GM15510 (cell line): ENCODE measurements around the gene VAMP1.

Experiments
- POLR2A ChIP-seq: IDR thresholded peaks from 3 replicates; pipeline ENCODE4 v1.6.1; 2011; ENCODE audit warnings: borderline replicate concordance; ENCODE audit not compliant: insufficient read length; ENCODE audit errors: extremely low read depth

Gene VAMP1

DNA sequence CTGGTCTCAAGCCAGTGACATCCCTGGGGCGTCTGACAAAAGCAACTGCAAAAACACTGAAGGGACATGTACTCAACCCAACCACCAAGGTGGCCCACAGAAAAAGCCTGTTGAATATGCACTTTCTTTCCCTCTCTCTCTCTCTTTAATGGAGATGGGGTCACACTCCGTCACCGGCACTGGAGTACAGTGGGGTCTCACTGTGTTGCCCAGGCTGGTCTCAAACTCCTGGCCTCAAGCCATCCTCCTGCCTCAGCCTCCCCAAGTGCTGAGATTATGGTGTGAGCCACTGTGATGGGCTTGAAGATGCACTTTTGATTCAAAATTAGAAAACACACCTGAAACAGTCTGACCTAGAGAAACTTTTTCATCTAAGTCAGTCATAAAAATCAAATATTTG, 32.9 kb downstream of the VAMP1 start:
- TF ChIP-seq POLR2A: no peak

DNA sequence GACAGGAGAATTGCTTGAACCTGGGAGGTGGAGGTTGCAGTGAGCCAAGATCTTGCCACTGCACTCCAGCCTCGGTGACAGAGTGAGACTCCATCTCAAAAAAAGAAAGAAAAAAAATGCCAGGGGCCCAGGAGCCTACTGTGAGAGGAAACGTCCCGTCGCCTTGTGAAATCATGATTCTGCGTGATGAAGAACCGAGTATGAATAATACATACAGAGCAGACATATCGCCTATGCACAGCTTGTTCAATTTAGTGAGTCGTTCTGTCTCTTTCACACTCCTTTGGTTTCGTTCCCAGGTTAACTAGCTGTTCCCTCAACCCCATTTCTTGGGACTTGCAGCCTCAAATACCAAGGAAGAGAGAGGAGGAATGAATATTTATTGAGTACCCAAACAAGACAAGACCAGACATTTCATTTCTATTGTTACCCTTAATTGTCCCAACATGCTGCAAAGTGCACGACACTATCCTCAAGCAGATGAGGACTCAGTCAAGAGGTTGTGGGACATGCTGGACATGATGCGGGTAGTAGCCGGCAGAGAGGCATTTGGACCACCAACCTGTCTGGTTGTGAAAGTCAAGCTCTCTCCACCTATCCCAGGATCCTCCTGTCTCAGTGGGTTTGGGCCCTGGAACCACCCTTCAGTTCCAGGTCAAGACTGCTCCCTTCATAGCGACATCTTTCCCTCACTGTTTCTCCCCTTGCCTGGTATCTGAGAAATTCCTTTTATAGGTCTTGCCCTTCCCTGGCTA, 34.3 kb downstream of the VAMP1 start:
- no peak for TF ChIP-seq POLR2A

DNA sequence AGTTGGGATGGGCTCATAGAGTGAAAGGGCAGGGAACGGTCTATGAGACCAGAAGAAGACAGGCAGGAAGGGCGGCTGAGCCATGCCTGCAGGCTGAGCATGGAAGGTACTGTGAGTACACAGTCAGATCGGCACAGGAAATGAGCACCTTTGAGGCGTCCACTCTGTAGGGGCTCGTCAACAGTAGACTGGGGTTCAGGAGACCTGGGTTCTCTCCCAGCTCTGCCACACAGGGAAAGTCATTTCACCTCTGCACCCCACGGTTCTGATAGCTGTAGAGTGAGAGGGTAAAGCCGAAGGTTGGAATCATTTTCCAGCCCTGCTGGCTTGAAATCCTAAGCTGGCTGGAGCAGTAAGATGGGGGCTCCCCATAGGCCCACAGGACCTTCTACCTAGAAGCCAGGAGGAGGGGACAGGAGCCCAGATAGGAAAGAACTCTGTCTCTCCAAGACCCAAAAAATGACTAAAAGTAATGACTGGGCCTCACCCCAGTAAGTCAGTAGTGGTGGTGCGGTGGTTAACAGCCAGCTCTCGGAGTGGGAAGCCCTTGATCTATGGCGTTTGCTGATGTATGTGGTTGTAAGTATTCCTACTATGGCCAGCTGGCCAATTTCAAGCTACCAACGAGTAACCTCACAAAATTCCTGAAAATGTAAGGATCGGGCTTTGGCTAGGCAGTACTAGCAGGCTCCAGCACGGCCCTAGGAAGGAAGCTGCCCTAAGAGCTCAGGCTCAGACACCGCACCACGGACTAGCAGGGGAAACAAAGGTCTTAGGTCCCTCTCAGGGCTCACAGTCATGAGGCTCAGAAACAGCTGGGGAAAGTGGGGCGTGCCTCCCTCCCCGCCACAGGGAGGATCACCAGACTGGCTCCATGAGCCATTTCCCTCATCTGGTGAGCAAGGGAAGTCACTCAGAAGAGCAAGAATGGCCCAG, 36.0 kb downstream of the VAMP1 start:
- TF ChIP-seq POLR2A: peak; percentile 24

DNA sequence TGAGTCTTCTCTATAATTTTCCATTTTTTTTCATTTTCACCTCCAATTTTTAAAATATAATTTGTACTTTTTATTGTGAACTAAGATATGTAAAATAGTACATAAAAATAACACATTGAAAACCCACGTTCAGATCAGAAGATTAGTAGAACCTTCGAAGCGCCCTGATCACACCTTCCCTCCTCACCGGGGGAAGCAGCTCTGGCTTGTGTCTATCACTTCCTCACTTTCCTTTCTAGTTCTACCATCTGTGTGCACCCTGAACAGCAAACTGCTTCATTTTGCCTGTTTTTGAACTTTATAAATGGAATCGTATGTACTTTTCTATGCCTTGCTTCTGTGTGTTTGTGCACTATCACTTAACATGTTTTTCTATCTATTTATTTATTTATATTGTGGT, 37.5 kb downstream of the VAMP1 start:
- no peak for TF ChIP-seq POLR2A

DNA sequence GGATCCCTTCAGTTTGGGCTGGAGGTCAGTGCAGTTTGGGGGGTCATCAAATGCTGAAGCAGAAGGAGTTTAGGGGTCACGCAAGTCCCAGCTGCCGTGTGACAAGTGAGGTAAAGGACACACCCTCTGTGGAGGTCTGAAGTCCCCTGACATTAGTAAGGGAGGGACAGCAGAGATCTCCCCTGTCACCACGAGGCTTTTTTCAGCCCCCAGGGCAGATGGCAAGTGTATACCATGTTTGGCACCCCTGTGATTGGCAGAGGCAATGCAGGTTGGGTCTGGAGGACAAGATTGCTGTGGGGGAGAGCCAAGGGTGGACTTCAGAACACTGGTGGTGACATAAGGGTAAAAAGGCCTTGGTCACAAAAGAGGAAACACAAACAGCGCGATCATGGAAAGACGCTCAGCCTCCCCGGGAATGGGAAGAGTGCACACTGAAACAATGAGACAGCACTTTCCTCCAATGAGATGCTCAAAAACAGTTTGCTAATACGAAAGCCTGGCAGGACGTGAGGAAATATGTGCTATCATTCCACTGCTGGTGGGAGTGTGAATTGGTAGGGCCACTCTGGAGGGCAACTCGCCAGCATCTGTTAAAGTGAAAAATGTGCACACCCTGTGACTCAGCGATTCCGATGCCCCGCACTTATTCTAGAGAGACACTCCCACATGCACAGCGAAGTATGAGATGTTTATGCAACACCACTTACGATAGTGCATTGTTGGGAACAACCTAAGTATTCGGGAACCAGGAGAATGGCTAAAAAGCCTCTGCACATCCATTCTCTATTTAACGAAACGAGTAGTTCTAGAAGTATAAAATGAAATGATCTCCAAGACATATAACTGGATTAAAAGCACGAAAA, 40.1 kb downstream of the VAMP1 start:
- no peak for TF ChIP-seq POLR2A

DNA sequence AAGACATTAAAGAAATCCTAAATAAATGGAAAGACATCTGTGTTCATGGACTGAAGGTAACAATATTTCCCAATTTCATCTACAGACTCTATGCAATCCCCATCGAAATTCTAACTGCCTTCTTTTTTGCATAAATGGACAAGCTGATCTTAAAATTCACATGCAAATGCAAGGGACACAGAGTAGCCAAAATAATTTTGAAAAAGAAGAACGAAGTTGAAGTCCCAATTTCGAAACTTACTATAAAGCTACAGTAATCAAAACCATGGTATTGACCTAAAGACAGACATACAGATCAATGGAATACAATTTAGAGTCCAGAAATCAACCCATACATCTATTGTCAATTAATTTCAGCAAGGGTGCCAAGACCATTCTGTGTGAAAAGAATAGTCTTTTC, 42.2 kb downstream of the VAMP1 start:
- no peak for TF ChIP-seq POLR2A

DNA sequence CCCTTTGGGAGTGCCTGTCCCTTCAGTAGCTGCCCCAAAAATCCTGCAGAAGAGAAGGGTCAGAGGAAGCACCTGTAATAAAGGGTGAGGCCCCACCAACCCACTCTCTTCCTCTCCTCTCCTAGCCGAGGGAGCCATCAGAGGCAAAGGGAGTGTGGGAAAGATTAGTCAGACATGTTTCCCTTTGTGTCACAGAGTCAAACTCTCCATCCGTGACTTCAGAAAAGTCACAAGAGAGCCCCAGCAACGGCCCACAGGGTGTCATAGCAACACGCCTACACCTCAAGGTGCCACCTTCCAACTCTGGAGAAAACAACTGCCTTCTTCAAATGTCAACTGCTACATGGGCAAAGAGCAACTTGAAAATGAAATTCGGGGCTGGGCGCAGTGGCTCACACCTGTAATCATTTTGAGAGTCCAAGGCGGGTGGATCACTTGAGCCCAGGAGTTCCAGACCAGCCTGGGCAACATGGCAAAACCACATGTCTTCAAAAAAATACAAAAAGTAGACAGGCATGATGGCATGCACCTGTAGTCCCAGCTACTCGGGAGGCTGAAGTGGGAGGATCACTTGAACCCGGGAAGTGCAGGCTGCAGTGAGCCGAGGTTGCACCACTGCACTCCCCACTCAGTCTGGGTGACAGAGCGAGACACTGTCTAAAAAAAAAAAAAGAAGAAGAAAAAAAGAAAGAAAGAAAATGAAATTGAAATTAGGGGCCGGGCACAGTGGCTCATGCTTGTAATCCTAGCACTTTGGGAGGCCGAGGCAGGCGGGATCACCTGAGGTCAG, 43.4 kb downstream of the VAMP1 start:
- TF ChIP-seq POLR2A: no peak

DNA sequence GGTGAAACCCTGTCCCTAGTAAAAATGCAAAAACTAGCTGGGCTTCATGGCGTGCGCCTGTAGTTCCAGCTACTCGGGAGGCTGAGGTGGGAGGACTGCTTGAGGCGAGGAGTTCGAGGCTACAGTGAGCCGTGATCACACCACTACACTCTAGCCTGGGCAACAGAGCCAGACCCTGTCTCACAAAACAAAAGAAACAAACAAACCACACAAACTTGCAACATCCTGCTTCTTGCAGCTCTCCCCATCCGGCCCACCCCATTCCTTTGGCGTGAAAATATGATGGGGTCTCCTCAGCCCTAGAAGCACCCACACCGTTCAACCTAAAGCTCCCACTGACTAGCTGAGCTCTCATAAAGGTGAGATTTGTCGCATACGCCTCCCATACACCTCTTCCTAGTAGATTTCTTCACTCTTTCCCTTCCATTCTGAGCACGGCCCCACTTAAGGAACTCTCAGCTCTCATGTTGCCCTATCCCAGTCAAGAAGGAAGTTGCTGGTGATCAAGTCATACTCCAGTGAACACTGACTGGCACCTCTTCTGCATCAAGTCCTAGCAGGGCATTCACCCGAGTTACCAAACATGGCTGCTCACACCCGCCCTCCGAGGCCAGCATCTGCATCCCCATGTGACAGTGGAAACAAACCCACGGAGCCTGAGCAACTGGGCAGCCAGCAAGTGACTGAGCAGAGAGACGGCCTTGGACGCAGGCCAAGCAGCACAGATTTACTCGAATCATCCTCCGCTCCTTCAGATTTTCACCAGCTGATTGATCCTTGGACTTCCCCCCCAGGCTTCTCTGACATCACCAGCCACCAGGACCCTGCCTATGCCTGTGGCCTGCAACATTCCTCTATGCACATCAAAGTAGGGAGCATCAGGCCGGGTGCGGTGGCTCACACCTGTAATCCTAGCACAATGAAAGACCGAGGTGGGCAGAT, 44.6 kb downstream of the VAMP1 start:
- peak; percentile 14 for TF ChIP-seq POLR2A

DNA sequence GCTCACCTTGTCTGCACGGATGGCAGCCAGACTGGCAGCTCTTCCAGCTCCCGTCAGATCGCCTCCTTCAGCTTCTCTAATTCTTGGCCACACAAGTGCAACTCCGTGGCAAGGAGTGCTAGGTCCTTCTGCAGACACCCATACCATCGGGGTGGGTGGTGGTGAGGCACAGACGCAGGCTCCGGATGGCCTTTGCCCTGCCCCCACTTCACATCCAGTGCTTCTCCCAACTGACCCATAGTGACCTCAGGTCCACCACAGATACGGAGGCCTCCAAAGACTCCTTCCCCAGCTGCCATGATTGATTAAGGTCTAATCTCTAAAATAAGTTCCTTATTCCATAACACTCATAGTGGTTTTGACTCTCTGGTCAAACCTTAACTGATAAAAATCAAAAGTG, 45.6 kb downstream of the VAMP1 start:
- no peak for TF ChIP-seq POLR2A

DNA sequence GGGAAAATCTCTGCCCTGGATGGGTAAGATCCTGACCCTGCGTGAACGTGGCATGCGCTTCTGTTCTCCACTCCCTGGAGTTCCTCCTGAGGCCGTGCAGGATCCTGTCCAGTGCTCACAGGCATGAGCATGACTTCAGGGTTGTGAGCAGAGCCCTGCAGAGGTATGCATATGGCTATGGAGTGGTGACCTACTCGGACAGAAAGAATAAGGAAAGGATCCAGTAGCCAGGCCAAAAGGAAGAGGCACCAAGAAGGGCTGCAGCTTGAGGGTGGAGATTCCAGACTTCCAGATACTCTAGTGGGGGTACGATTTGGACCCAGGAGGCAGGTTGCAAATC, 46.5 kb downstream of the VAMP1 start:
- no peak for TF ChIP-seq POLR2A

DNA sequence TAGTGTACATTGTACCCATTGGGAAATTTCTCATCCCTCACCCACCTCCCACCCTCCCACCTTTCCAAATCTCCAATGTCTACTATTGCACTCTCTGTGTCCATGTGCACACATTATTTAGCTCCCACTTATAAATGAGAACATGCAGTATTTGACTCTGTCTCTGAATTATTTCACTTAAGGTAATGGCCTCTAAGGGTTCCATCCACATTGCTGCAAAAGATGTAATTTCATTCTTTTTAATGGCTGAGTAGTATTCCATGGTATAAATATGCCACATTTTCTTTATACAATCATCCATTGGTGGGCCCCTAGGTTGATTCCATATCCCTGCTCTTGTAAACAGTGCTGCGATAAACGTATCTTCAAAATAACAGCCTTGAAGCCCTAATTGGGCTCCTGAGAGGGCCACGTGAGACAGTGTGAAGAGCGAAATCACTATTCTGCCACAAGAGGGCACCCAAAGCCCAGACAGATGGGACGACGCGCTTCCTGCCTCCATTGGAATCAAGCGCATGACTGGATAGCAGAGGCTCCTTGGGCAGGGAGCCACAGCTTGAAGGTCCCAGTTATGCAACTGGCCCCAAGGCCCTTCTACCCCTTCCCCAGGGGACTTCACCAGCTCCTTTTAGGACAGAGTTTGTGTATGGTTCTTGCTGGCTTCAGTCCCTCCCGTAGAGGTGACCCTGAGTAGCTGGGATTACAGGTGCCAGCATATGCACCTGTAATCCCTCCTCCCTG, 47.0 kb downstream of the VAMP1 start:
- no peak for TF ChIP-seq POLR2A

DNA sequence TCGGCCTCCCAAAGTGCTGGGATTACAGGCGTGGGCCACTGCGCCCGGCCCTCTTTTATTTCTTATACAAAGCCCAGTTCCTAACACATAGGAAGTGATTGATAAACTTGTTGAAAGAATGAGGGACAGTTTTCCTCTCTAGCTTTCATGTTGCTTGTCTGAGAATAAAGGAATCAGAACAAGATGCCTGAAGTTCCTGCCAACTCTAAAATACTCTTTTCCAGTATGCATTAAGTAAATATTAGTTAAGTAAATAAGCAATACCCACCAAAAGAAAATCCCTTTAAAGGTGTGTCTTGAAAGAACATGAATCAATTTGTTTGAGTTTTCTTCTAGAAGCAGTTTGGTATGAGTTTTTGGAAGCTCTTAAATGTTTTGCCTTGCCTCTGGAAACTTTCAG, 50.1 kb downstream of the VAMP1 start:
- TF ChIP-seq POLR2A: no peak
